ENCODE results near the gene ZNF536.

The ZNF536 gene

GRCh38 chr19:30593356-30593755 lies 221.2 kb downstream of the ZNF536 start:
- Histone ChIP-seq H3K9ac (ENCODE audit: low read length) (no peak overlapping the region), H3F3A (ENCODE audit: insufficient read depth, low read length) (no peaks in the 10 kb centered on the region), H3K79me2 (ENCODE audit: low read length) (no peaks in the 10 kb centered on the region), H3K9me3 (replicated peaks; ENCODE audit: insufficient read depth, low read length) (no peaks in the 10 kb centered on the region), H3K27ac (ENCODE audit: low read length) (no peak overlapping the region), H2AFZ (ENCODE audit: low read length) (no peak overlapping the region), H3K4me2 (ENCODE audit: low read depth, low read length) (no peak overlapping the region), H3K27me3 (replicated peaks; ENCODE audit: insufficient read depth, low read length) (peaks cover 34% of the 10 kb centered on the region), H3K4me3 (ENCODE audit: low read length) (no peak overlapping the region), H3K4me1 (ENCODE audit: low read length) (no peaks in the 10 kb centered on the region), H3K36me3 (replicated peaks; ENCODE audit: insufficient read depth, low read length) (no peaks in the 10 kb centered on the region), H3K9me2 (replicated peaks; ENCODE audit: insufficient read depth, low read length) (no peaks in the 10 kb centered on the region), H4K20me1 (ENCODE audit: insufficient read depth, low read length) (no peaks in the 10 kb centered on the region)
- TF ChIP-seq EZH2 (optimal IDR thresholded peaks at IDR 0.05; ENCODE audit: low read depth, low read length) (no peak), CTCF (IDR thresholded peaks at IDR 0.05; ENCODE audit: low read length) (no peak), EZH2phosphoT487 (IDR thresholded peaks at IDR 0.05; ENCODE audit: low read length) (no peak)
- no peak for DNase-seq

- Histone ChIP-seq H4K20me1 (ENCODE audit: insufficient read depth, low read length) (no peaks in the 10 kb centered on the region), H3K9ac (ENCODE audit: low read length) (no peak overlapping the region), H3K27ac (ENCODE audit: low read length) (no peak overlapping the region), H3K9me2 (replicated peaks; ENCODE audit: insufficient read depth, low read length) (no peaks in the 10 kb centered on the region), H3F3A (ENCODE audit: insufficient read depth, low read length) (no peaks in the 10 kb centered on the region), H2AFZ (ENCODE audit: low read length) (no peak overlapping the region), H3K4me3 (ENCODE audit: low read length) (no peak overlapping the region), H3K27me3 (replicated peaks; ENCODE audit: insufficient read depth, low read length) (peaks cover 34% of the 10 kb centered on the region), H3K4me2 (ENCODE audit: low read depth, low read length) (no peak overlapping the region), H3K4me1 (ENCODE audit: low read length) (no peaks in the 10 kb centered on the region), H3K36me3 (replicated peaks; ENCODE audit: insufficient read depth, low read length) (no peaks in the 10 kb centered on the region), H3K9me3 (replicated peaks; ENCODE audit: insufficient read depth, low read length) (no peaks in the 10 kb centered on the region), H3K79me2 (ENCODE audit: low read length) (no peaks in the 10 kb centered on the region)
- TF ChIP-seq EZH2 (optimal IDR thresholded peaks at IDR 0.05; ENCODE audit: low read depth, low read length) (no peak), CTCF (IDR thresholded peaks at IDR 0.05; ENCODE audit: low read length) (no peak), EZH2phosphoT487 (IDR thresholded peaks at IDR 0.05; ENCODE audit: low read length) (no peak)
- no peak for DNase-seq
Observed at GRCh38 chr19:30593975-30594745, 222.0 kb downstream of the ZNF536 start.

- no peaks in the 10 kb centered on the region for H3K4me1 ChIP-seq (ENCODE audit: low read length)
- H3K4me2 ChIP-seq (ENCODE audit: low read depth, low read length) = no peak overlapping the region
- H3K9ac ChIP-seq (ENCODE audit: low read length) = no peak overlapping the region
- DNase-seq = no peak
- no peaks in the 10 kb centered on the region for H3F3A ChIP-seq (ENCODE audit: insufficient read depth, low read length)
- TF ChIP-seq EZH2phosphoT487 (IDR thresholded peaks at IDR 0.05; ENCODE audit: low read length) (no peak), CTCF (IDR thresholded peaks at IDR 0.05; ENCODE audit: low read length) (no peak), EZH2 (optimal IDR thresholded peaks at IDR 0.05; ENCODE audit: low read depth, low read length) (no peak)
- H4K20me1 ChIP-seq (ENCODE audit: insufficient read depth, low read length) = no peaks in the 10 kb centered on the region
- H3K9me3 ChIP-seq (replicated peaks; ENCODE audit: insufficient read depth, low read length) = no peaks in the 10 kb centered on the region
- H3K4me3 ChIP-seq (ENCODE audit: low read length) = no peak overlapping the region
- no peaks in the 10 kb centered on the region for H3K79me2 ChIP-seq (ENCODE audit: low read length)
- H3K9me2 ChIP-seq (replicated peaks; ENCODE audit: insufficient read depth, low read length) = no peaks in the 10 kb centered on the region
- no peak overlapping the region for H2AFZ ChIP-seq (ENCODE audit: low read length)
- no peaks in the 10 kb centered on the region for H3K36me3 ChIP-seq (replicated peaks; ENCODE audit: insufficient read depth, low read length)
- H3K27ac ChIP-seq (ENCODE audit: low read length) = no peak overlapping the region
- peaks cover 38% of the 10 kb centered on the region for H3K27me3 ChIP-seq (replicated peaks; ENCODE audit: insufficient read depth, low read length)
Observed at GRCh38 chr19:30596268-30596667, 224.1 kb downstream of the ZNF536 start.
